Measurements from ENCODE around the gene B4GALT3.

The B4GALT3 gene

GRCh38 chr1:161185282-161185682 lies 8.0 kb upstream of the B4GALT3 start:
- peak; percentile 89 for DNase-seq

- peak; percentile 91 for DNase-seq
These were observed 4.9 kb upstream of the B4GALT3 start for GRCh38 chr1:161182214-161182613.

DNA sequence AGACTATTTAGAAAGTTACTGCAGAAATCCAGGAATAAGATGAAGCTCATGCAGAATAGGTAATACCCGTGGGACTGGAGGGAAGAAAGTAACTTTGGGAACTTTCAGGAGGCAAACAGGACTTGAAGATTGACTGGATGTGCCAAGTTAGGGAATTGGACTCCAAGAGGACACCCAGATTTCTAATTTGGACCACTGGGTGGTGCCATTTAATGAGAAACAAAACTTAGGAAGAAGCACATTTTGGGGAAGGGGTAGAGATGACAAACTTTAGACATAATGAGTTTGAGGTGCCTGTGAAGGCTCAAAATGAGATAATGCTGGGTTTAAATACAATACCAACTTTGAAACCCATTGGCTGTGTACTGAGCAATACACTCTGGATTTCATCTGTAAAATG lies 3.3 kb upstream of the B4GALT3 start:
- peak; percentile 42 for DNase-seq

DNA sequence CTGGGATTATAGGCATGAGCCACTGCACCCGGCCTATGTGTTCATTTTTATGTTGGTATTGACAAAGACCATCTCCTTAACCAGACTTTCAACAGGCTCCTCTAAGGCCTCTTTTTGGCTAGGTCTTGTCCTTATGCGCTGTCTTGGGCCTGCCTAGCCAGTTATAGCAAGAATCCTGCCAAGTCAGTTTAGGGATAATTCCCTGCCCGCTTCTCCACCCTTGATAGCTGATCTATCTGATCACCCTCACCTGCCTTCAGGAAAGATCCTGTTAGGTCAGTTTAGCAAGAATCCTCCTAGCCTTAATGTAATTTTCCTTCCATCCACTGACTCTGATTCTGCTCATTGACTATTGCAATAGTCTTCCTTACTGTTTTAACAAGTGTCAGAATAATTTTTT lies 2.4 kb upstream of the B4GALT3 start:
- no peak for DNase-seq

DNA sequence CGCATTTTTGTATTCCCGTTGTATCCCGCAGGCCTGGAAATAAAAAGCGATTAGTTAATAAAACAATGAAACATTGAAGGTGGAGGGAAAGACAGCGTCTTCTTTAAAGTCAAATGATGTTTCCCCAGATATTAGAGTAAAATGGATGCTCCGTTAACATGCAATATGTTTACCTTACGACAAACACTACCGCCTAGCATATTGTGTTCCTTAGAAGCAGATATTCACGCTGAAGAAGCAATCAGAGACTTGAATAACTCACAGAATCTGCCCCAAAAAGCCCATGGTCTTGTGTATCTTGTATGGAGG lies 583 bp upstream of the B4GALT3 start:
- no peak for DNase-seq

DNA sequence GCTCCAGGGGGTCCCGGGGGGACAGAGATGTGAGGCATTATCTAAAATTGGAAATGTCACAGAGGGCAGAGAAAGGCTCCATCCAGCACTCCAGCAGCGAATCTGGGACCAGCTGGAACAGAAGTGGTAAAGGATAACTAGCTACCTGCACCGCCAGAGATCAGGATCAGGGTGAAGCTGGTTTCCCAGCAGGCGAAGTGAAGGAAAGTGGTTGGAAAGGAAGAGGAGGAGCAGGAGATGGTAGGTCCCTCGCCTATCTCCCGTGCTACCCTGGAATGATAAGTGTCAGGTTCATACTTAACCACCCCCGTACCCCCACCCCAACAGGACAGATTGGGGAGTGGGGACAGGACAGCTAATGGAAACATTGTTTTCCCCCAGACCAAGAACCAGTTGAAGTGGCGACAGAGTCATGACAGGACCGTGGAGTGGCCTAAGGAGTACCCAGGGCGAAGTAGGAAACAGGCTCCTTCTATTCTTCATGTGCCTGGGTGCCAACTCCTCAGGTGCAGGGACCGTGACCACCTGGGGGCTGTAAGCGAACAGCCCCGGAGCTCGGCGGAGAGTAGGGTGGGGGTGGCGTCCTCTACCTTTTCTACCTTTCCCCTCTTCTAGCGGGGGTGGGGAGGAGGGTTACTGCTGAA lies 717 bp downstream of the B4GALT3 start:
- no peak for DNase-seq

- no peak for DNase-seq
These were observed 1.4 kb downstream of the B4GALT3 start for GRCh38 chr1:161175771-161176453.

DNA sequence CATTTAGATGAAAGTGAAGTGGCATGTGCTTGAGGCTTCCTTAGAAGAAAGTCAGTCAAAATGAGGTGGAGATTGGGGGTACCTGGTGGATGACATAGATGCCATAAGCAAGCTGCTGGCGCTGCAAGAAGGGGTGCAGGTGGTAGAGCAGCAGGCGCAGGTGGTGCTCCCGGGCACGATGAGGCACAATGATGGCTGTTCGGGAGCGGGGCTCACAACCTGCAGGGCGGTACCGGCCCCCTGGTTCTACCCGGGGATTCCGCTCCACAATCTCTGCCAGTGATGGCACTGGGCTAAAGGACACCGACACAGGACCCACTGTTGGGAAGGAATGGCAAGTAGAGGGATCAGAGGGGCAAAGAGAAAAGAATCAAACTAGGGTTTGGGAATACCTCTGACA lies 2.4 kb downstream of the B4GALT3 start:
- DNase-seq: no peak

DNA sequence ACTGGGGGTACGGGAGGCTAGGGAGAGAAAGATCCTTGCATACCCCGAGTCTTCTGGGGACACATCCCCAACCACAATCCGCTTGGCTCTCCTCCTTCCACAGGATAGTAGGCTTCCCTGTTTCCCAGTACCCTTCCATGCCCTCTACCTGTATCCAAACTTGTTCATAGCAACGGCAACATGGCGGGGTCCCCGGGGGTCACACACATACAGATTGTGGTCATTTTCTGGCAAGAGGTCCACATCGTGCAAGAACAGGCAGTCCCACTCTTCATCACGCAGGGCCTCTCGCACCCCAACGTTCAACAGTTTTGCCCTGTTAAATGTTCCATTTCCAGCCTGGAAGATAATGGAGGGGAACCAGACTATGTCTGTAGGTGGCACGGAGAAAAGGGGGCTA lies 3.6 kb downstream of the B4GALT3 start:
- DNase-seq: no peak

- no peak for DNase-seq
These were observed 4.4 kb downstream of the B4GALT3 start for GRCh38 chr1:161172776-161173376.

DNA sequence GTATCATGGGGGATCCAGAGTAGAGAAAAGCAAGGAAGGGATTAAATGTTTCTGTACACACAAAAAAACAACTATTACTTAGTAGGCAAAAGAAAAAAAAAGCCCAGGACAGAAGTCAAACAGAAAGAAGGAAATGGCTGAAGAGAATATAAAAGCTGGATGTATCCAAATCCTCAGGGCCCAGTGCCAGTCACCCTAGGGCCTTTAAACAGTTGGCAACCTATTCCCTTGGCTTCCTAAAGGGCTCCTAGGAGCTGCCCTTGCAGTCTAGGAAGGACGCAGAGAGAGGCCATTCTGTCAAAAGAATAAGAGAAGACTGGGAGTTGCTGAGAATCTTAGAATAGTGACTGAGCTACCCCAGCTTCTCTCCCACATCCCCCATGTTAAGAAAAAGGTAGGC lies 5.0 kb downstream of the B4GALT3 start:
- no peak for DNase-seq

GRCh38 chr1:161171696-161172095 lies 5.6 kb downstream of the B4GALT3 start:
- no peak for DNase-seq

GRCh38 chr1:161171191-161171590 lies 6.1 kb downstream of the B4GALT3 start:
- DNase-seq: no peak

- no peak for DNase-seq
These were observed 8.4 kb downstream of the B4GALT3 start for GRCh38 chr1:161168906-161169305.

GRCh38 chr1:161166669-161167548 lies 10.4 kb downstream of the B4GALT3 start:
- no peak for DNase-seq

DNA sequence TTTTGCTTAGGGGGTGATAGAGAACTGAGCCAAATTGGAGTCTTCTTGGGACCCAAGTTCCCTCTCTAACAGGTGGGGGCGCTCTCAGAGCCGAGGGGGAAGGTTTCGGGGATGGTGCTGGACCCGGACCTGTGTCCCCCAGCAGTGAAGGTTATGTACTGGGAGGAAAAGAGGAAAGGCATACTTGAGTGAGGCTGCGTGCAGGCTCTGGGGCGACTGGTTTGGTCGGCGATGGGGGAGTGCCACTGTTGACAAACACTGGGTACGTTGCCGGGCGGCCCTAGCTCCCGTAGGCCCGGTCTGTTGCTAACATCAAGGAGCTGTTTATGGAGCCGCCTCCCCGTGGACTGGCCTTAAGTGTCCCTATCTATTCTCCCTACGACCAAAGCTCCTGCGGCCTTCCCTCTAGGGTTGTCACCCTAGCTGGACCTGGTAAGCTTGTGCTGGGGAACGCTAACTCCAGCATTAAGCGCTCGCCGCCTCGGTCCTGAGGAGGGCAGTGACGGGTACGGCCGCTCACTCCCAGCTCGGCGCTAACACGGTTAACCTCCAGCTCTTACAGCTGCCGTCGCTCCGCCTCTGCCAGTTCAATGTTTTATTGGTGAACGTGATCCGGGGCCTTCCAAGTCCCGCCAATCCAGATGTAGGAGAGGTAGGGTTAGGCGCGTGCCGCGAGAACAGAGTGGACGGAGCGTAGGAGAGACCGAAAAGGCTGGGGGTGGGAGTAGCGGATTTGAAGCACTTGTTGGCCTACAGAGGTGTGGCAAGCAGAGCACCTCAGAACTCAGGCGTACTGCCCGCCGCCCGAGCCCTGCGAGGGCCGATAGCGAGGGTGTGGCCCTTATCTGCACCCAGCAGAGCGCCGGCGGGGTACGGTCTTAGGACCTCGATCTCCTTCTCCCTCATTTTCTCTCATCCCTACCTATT lies 11.3 kb downstream of the B4GALT3 start, which contains the start of gene PPOX:
TSS of gene PPOX (plus strand) at position 685 of the 927 bp plus-strand sequence. CDS start 422 bp downstream, outside the sequence.
- DNase-seq: peak; percentile 98

GRCh38 chr1:161164901-161165610 lies 12.3 kb downstream of the B4GALT3 start:
- DNase-seq: no peak

DNA sequence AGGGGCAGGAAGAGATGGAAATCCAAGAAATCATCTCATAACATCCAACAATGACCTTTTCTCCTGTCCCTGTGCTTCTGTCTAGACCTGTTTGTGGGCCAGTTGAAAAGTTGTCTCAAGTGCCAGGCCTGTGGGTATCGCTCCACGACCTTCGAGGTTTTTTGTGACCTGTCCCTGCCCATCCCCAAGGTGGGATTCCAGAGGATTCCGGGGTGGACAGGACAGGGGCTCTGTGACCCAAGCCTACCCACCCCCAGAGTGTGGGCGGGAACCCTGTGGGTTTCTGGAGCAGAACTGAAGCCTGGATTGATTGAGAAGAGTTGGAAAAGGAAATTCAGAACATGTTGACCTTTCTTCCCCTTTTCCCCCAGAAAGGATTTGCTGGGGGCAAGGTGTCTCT lies 13.5 kb downstream of the B4GALT3 start:
- no peak for DNase-seq

DNA sequence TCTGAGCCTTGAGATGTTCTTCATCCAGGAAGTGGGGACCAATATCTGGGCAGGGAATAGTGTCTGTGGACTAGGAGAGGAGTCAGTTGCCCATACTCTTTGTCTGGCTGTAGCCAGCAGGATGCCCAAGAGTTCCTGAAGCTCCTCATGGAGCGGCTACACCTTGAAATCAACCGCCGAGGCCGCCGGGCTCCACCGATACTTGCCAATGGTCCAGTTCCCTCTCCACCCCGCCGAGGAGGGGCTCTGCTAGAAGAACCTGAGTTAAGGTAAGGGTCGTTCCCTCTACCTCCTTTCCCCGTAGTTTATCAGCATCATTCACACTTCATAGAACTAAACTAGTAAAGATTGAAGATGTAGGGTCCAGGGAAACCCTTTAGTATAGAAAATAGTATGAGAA lies 14.5 kb downstream of the B4GALT3 start:
- DNase-seq: no peak

GRCh38 chr1:161162052-161162451 lies 15.3 kb downstream of the B4GALT3 start:
- no peak for DNase-seq

DNA sequence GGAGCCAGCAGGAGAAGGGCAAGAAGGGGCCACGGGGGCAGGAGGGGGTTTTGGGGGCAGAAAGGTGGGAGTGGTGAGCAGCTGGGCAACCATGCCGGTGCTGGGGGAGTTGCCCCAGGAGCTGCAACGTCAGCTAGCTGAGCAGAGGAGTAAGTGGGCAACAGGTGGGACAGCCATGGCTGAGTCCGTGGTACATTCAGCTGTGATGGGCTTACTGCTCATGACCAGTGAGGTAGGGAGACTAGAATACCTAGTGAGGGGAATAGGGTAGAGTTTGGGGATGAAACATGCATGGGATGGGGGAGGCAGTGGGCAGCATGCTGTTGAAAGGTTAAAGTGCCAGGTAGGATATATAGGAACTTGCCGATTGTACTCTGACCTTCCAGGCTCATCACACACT lies 15.7 kb downstream of the B4GALT3 start:
- no peak for DNase-seq

- no peak for DNase-seq
These were observed 16.6 kb downstream of the B4GALT3 start for GRCh38 chr1:161160671-161161145.
